Endodermal cell (in vitro differentiated cells): Measurements from ENCODE around the gene SND1. TPM values are rescaled to one million over a fixed set of nuclear protein-coding genes. Genes with fewer than 3 reads are reported as not detected.

Source experiments
- DNase-seq: peaks from one replicate; pipeline ENCODE4 v3.0.0-alpha.2; 2017
- H3K27ac ChIP-seq: 2 replicates; pipeline ENCODE4 v1.5.1; 2013; ENCODE audit warnings: mild to moderate bottlenecking, low read depth, low read length, moderate library complexity
- H3K27me3 ChIP-seq: 2 replicates; pipeline ENCODE4 v1.6.1; 2013; ENCODE audit warnings: mild to moderate bottlenecking, low read length, moderate library complexity; ENCODE audit not compliant: insufficient read depth, control insufficient read depth, poor library complexity, severe bottlenecking
- H3K36me3 ChIP-seq: 2 replicates; pipeline ENCODE4 v1.7.0; 2013; ENCODE audit warnings: mild to moderate bottlenecking, low read length, moderate library complexity; ENCODE audit not compliant: control insufficient read depth, insufficient read depth
- H3K4me1 ChIP-seq: one replicate; pipeline ENCODE4 v1.7.0; 2013; ENCODE audit warnings: low read length; ENCODE audit not compliant: control insufficient read depth, insufficient read depth
- H3K4me3 ChIP-seq: 2 replicates; pipeline ENCODE4 v1.5.1; 2013; ENCODE audit warnings: mild to moderate bottlenecking, low read length, moderate library complexity
- H3K9ac ChIP-seq: 2 replicates; pipeline ENCODE4 v1.6.1; 2013; ENCODE audit warnings: mild to moderate bottlenecking, low read length, moderate library complexity; ENCODE audit not compliant: poor library complexity, severe bottlenecking; ENCODE audit errors: extremely low read depth
- H3K9me3 ChIP-seq: 2 replicates; pipeline ENCODE4 v1.6.1; 2013; ENCODE audit warnings: mild to moderate bottlenecking, low read length, moderate library complexity; ENCODE audit not compliant: control insufficient read depth
- H3K27ac Mint-ChIP-seq: 2 replicates; pipeline ENCODE4 v1.8.0; 2020; ENCODE audit warnings: mixed read lengths
- H3K27me3 Mint-ChIP-seq: 2 replicates; pipeline ENCODE4 v1.8.0; 2021; ENCODE audit warnings: mild to moderate bottlenecking, mixed read lengths; ENCODE audit not compliant: insufficient read depth
- H3K36me3 Mint-ChIP-seq: 2 replicates; pipeline ENCODE4 v1.8.0; 2020; ENCODE audit warnings: low read depth, mixed read lengths
- H3K4me1 Mint-ChIP-seq: 2 replicates; pipeline ENCODE4 v1.8.0; 2020; ENCODE audit warnings: mixed read lengths
- H3K4me3 Mint-ChIP-seq: 2 replicates; pipeline ENCODE4 v1.8.0; 2020; ENCODE audit warnings: mild to moderate bottlenecking, moderate library complexity, mixed read lengths
- H3K9me3 Mint-ChIP-seq: 2 replicates; pipeline ENCODE4 v1.8.0; 2020; ENCODE audit warnings: mild to moderate bottlenecking, mixed read lengths
- WGBS, 2 experiments: methylation state at CpG; one replicate each; pipeline versions ENCODE4 v1.1.5 to v1.1.7; 2013; ENCODE audit warnings: missing lambda C conversion rate in 2 of 2, mixed read lengths in 1 of 2; ENCODE audit not compliant: insufficient coverage in 1 of 2, insufficient read length in 1 of 2; 5-methylcytosine and 5-hydroxymethylcytosine counted together
- total RNA-seq, 2 donors: library from RNA; stranded (reverse); fragmentation: NEBNext Ultra II Directional in 1 of 2; extraction: Animal tissue kit (Norgen Biotek cat#: 25700) in 1 of 2; gene quantifications; 2 replicates in 1 of 2; 3 replicates in 1 of 2; pipeline ENCODE4 v1.2.1, GENCODE V29; 2021
- TF ChIP-seq, protein P1 (sequence below): fragments of 200-600 bp; sonication (generic); conservative IDR thresholded peaks from 2 replicates; pipeline ENCODE4 v1.5.0; 2021; ENCODE audit warnings: antibody characterized with exemption, mild to moderate bottlenecking

Gene SND1
- total RNA-seq, 2 donors from 2014 or later, result 240 to 267 TPM

- no peak overlapping the region for H3K4me3 ChIP-seq
- Mint-ChIP-seq H3K27ac (no peak overlapping the region), H3K36me3 (peaks cover 2% of the 10 kb centered on the region), H3K4me1 (peaks cover 22% of the 10 kb centered on the region), H3K4me3 (no peak overlapping the region), H3K9me3 (no peaks in the 10 kb centered on the region), H3K27me3 (peaks cover 30% of the 10 kb centered on the region)
- peaks cover 6% of the 10 kb centered on the region for H3K4me1 ChIP-seq
- no peak overlapping the region for H3K9ac ChIP-seq
- TF ChIP-seq, protein P1, sequence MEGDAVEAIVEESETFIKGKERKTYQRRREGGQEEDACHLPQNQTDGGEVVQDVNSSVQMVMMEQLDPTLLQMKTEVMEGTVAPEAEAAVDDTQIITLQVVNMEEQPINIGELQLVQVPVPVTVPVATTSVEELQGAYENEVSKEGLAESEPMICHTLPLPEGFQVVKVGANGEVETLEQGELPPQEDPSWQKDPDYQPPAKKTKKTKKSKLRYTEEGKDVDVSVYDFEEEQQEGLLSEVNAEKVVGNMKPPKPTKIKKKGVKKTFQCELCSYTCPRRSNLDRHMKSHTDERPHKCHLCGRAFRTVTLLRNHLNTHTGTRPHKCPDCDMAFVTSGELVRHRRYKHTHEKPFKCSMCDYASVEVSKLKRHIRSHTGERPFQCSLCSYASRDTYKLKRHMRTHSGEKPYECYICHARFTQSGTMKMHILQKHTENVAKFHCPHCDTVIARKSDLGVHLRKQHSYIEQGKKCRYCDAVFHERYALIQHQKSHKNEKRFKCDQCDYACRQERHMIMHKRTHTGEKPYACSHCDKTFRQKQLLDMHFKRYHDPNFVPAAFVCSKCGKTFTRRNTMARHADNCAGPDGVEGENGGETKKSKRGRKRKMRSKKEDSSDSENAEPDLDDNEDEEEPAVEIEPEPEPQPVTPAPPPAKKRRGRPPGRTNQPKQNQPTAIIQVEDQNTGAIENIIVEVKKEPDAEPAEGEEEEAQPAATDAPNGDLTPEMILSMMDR, result no peak
- H3K9me3 ChIP-seq, result no peaks in the 10 kb centered on the region
- no peaks in the 10 kb centered on the region for H3K36me3 ChIP-seq
- 94% methylated on average over 4 of the region's 4 CpGs; no CpG with 5 or more reads in 1 of the 2 experiments for WGBS, 2 experiments
- no peak for DNase-seq
- H3K27ac ChIP-seq, result no peak overlapping the region
- peaks cover 27% of the 10 kb centered on the region for H3K27me3 ChIP-seq
Measured at GRCh38 chr7:127794551-127794950, 142.6 kb downstream of the SND1 start.

DNA sequence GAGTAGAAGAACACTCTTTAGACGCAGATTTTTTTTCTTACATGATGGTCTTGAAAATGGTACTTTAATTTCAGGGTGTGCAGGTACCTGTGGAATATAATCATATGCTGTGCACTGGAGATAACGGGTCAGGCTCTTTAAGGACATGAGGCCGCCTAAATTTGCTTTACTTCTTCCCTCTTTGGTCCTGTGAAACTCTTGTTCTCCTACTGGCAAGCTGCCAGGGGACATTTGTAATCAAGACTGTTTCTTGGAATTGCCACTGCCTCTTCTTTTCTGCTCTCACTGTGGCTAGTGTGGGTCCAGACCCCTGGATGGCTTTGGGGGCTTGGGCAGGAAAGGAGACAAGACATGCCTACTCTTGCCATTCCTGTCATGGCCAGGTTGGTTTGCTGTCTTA is 146.0 kb downstream of the SND1 start:
- peaks cover 6% of the 10 kb centered on the region for H3K4me1 ChIP-seq
- Mint-ChIP-seq H3K9me3 (no peaks in the 10 kb centered on the region), H3K4me3 (no peak overlapping the region), H3K27me3 (peaks cover 38% of the 10 kb centered on the region), H3K36me3 (peaks cover 2% of the 10 kb centered on the region), H3K4me1 (peaks cover 12% of the 10 kb centered on the region), H3K27ac (no peak overlapping the region)
- no peaks in the 10 kb centered on the region for H3K9me3 ChIP-seq
- no peak overlapping the region for H3K27ac ChIP-seq
- peaks cover 48% of the 10 kb centered on the region for H3K27me3 ChIP-seq
- H3K36me3 ChIP-seq, result no peaks in the 10 kb centered on the region
- TF ChIP-seq, protein P1, result no peak
- H3K9ac ChIP-seq, result no peak overlapping the region
- DNase-seq, result no peak
- 93 to 95% methylated on average over 3 of the region's 3 CpGs for WGBS, 2 experiments
- H3K4me3 ChIP-seq, result no peak overlapping the region

DNA sequence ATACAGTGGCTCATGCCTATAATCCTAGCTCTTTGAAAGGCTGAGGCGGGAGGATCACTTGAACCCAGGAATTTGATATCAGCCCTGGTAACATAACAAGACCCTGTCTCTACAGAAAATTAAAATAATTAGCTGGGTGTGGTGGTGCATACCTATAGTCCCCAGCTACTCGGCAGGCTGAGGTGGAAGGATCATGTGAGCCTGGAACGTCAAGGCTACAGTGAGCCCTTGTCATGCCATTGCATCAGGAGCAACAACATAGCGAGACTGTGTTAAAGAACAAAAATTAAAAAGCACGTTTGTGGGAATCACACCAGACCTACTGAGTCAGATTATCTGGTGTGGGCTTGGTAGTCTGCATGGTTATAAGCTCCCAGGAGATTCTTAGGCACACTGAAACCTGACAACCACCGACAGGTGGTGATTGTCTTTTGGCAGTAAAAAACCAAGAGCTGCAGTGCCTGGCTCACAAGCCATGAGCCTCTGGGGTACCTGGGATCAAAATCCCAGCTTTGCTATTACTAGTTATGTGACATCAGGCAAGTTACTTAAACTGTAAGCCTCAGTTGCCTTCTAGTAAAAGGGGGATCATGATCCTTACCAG is 146.9 kb downstream of the SND1 start:
- Mint-ChIP-seq H3K36me3 (peaks cover 2% of the 10 kb centered on the region), H3K27ac (no peak overlapping the region), H3K4me3 (no peak overlapping the region), H3K9me3 (no peaks in the 10 kb centered on the region), H3K4me1 (peaks cover 12% of the 10 kb centered on the region), H3K27me3 (peaks cover 38% of the 10 kb centered on the region)
- Histone ChIP-seq H3K36me3 (no peaks in the 10 kb centered on the region), H3K9ac (no peak overlapping the region), H3K27ac (no peak overlapping the region), H3K4me1 (peaks cover 6% of the 10 kb centered on the region), H3K27me3 (peaks cover 48% of the 10 kb centered on the region), H3K4me3 (no peak overlapping the region), H3K9me3 (no peaks in the 10 kb centered on the region)
- TF ChIP-seq, protein P1, result no peak
- no peak for DNase-seq
- 75 to 77% methylated on average over 6 of the region's 6 CpGs for WGBS, 2 experiments
